Spleen (tissue), 7 donors: ENCODE data around the gene LIMA1.

ENCODE experiments used
- POLR2A ChIP-seq, 3 donors: fragments of 450-650 bp; IDR thresholded peaks; one replicate each; pipeline ENCODE4 v1.5.1; 2017; ENCODE audit warnings: antibody characterized with exemption in 3 of 3, mild to moderate bottlenecking in 1 of 3
- POLR2AphosphoS5 ChIP-seq, 3 donors: sonication (generic); formaldehyde crosslinking; IDR thresholded peaks; one replicate each; pipeline ENCODE4 v1.5.1; 2017; ENCODE audit warnings: antibody characterized with exemption in 3 of 3
- TF ChIP-seq, protein P1 (sequence below), 11 experiments: fragments of 200-600 bp in 7 of 11; fragments of 450-650 bp in 4 of 11; sonication (generic) in 4 of 11; IDR thresholded peaks in 8 of 11; conservative IDR thresholded peaks in 3 of 11; 1 replicate in 7 of 11; 2 replicates in 4 of 11; pipeline versions ENCODE4 v1.4.0 to v1.8.0; 2016 to 2021; ENCODE audit warnings: antibody characterized with exemption in 11 of 11, inconsistent platforms in 4 of 11, mild to moderate bottlenecking in 1 of 11
- donor health status: DM: no; HTN: no; CAD: no; lungs with moderate emphysema.
- donor health status: DM: no; HTN: no; CAD: no.
- donor health status: DM: no; HTN: no; CAD: no.

DNA sequence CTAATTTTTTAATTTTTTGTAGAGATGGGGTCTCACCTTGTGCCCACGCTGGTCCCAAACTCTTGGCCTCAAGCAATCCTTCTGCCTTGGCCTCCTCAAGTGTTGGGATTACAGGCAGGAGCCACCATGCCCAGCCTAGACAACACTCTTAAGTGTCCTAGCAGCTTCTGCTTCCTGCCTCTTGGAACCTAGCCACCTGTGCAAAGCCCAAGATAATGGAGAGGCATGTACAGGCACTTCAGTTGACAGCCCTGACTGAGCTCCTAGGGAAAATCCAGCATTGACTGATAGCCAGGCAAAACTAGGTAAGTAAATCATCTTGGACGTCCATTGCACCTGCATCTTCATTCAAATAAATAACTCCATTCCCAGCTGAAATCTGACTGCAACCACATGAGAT is 155.8 kb downstream of the LIMA1 start:
- TF ChIP-seq, protein P1, sequence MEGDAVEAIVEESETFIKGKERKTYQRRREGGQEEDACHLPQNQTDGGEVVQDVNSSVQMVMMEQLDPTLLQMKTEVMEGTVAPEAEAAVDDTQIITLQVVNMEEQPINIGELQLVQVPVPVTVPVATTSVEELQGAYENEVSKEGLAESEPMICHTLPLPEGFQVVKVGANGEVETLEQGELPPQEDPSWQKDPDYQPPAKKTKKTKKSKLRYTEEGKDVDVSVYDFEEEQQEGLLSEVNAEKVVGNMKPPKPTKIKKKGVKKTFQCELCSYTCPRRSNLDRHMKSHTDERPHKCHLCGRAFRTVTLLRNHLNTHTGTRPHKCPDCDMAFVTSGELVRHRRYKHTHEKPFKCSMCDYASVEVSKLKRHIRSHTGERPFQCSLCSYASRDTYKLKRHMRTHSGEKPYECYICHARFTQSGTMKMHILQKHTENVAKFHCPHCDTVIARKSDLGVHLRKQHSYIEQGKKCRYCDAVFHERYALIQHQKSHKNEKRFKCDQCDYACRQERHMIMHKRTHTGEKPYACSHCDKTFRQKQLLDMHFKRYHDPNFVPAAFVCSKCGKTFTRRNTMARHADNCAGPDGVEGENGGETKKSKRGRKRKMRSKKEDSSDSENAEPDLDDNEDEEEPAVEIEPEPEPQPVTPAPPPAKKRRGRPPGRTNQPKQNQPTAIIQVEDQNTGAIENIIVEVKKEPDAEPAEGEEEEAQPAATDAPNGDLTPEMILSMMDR (IDR thresholded peaks at IDR 0.05 in 8 of 11, conservative IDR thresholded peaks at IDR 0.05 in 3 of 11) = no peak
- TF ChIP-seq POLR2A (IDR thresholded peaks at IDR 0.05) = no peak
- no peak for TF ChIP-seq POLR2AphosphoS5 (IDR thresholded peaks at IDR 0.05)
